Endometrial microvascular endothelial cells (primary cell): ENCODE data around the gene ZNF782. TPM values are rescaled to one million over a fixed set of nuclear protein-coding genes. Genes with fewer than 3 reads are reported as not detected.
"Not testable (repeated sequence)": the region's sequence is repeated elsewhere in the genome, so short reads cannot be mapped to it uniquely, and the experiment has no call there.

Experiments
- in situ Hi-C: cut with HindIII; loops from 2 replicates; pipeline ENCODE4 v1.10.0; 2017; ENCODE audit warnings: low sequenced_read_pairs, low pct_unique_long_range_greater_than_20kb; ENCODE audit errors: inconsistent ontology term
- total RNA-seq: library from RNA; depleted of rRNA; stranded (reverse); fragments of >200 nt; gene quantifications from one replicate; pipeline ENCODE4 v1.2.3, GENCODE V29; 2015; ENCODE audit errors: inconsistent ontology term

Gene ZNF782
- total RNA-seq, 1 donor from 2014 or later, result 5.3 TPM

DNA sequence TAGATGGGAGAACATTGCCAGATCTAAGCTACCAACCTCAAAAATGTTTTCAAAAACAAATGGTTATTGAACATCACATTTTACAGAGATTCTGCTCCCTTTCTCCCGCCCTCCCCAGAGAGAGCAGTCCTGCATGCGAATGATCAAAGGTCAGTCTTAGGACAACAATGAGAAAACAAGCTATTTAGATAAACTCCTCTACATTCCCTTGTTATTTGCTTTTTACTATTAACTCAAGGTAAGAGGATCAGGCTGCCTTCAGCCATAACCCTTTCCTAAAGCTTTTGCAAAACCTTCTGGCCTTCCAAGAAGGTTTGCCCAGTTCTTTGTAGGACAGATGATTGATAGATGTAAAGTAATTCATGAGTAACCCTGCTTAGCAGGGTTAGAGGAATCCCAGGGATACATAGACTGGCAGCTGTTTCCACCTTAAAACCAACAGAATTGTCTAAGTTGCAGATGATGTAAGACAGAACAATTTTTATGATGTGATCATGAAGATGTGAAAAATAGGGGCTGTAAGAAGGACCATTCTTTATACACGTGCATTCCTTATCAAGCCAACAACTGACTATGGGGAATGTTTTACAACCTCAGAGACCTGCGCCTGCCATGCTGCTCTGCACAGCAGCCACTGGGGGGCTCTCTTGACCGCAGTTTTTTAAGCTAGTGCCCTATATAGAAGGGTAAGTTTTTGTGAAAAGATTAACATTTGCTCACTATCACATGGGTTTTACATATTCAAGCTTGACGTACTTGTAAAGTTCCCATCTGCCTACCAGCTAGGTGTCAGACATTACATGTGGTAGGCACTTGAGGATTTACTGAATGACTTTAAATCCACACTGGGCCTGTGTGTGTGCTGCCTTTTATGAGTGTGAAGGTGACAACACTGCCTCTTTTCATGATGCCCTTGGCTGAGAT lies 2.3 kb upstream of the ZNF782 start:
- in situ Hi-C loops, result no loop called here

DNA sequence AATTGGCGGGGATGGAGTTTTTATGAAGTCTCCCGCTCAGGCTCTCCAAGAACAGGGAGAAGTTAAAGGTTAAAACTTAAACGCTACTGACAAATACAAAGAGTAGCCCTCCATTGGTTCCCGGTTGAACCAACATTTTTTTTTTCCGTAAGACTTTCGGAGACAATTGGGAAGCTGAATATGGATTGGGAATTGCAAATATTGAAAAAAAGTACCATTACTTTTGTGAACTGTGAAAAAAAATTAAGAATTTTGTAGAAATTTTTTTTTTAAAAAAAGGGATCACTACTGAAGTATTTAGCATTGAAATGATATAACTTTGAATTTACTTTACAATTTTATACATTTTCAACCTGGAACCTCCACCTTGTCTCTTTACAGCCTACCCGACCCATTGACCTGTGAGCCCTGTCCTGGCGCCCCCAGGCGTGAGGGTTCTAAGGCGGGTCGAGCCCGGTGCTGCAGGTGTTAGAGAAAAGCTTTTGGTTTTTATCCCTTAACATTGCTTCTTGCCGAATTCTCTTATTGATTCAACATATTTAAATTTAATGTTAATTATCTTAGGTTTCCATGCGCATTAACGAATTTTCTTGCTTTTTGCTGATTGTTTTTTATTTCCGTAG lies 448 bp upstream of the ZNF782 start:
- in situ Hi-C loops, result no loop called here

DNA sequence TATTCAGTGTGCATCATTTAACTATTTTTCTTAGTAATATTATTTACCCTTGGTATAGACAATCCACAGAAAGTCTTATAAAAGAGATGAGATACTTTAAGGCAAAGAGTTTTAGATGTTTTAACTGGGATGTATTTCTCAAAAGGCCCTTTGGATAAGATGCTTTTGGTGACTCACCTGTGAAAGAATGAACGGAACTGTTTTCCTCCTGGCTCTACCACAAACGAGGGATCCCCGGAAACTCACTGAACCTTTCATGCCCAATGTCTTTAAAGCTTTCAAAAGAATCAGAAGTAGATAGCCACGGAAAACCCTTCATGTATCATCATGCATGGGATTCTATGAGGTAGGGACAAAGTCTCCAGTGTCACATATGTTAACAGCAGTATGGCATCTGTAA lies 1.6 kb downstream of the ZNF782 start:
- in situ Hi-C loops, result no loop called here

DNA sequence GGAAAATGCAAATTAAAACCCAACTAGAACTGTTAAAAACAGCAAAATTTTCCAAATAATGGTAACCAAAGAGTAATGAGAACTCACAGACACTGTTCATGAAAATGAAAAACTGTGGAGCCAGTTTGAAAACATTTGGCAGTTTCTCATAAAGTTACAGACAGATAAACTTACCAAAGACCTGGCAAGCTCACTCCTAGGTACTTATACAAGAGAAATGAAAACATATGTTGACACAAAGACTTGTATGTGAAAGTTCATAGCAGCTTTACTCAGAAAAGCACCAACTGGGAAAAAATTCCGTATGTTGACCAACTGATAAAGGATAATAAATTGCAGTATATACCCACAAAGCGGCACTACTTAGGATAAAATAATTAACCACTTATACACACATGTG lies 10.3 kb downstream of the ZNF782 start:
- in situ Hi-C loops, result no loop called here

DNA sequence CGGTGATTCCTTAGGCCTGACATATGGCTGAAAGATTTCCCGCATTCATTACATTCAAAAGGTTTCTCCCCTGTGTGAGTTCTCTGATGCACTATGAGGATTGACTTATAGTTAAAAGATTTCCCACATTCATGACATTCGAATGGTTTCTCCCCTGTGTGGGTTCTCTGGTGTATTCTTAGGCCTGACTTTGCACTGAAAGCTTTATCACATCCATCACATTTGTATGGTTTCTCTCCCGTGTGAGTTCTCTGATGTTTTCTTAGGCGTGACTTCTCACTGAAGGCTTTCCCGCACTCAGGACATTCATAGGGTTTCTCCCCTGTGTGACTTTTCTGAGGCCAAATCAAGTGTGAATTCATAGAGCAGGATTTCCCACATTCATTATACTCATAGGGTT lies 35.8 kb downstream of the ZNF782 start:
- in situ Hi-C loops, result no loop called here

DNA sequence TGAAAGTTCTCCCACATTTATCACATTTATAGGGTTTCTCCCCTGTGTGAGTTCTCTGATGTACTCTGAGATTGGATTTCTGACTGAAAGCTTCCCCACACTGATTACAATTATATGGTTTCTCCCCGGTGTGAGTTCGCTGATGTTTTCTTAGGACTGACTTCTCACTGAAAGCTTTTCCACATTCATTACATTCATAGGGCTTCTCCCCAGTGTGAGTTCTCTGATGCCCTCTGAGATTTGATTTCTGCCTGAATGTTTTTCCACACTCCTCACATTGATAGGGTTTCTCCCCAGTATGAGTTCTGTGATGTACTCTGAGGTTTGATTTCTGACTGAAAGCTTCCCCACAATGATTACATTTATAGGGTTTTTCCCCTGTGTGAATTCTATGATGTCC lies 36.3 kb downstream of the ZNF782 start:
- in situ Hi-C loops, result no loop called here

DNA sequence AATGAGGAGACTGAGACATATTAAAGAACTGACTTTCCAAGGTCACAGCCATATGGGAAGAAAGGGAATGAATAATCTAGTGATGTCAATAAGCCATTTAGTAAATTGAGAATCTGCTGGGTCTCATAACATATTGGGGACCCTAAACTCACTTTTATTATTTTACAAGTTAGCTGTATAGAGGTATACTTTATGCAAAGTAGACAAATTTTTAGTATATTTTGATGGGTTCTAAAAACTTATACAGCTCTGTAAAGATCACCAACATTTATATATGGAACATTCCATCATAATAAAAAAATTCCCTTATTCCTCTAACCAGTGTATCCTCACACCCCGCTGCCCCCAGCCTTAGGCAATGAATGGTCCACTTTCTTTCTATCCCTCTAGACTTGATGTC lies 40.7 kb downstream of the ZNF782 start:
- in situ Hi-C loops, result no loop called here

DNA sequence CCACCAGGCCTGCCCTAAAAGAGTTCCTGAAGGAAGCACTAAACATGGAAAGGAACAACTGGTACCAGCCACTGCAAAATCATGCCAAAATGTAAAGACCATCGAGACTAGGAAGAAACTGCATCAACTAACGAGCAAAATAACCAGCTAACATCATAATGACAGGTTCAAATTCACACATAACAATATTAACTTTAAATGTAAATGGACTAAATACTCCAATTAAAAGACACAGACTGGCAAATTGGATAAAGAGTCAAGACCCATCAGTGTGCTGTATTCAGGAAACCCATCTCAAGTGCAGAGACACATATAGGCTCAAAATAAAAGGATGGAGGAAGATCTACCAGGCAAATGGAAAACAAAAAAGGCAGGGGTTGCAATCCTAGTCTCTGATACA lies 55.4 kb downstream of the ZNF782 start:
- in situ Hi-C loops, result not testable (repeated sequence)

DNA sequence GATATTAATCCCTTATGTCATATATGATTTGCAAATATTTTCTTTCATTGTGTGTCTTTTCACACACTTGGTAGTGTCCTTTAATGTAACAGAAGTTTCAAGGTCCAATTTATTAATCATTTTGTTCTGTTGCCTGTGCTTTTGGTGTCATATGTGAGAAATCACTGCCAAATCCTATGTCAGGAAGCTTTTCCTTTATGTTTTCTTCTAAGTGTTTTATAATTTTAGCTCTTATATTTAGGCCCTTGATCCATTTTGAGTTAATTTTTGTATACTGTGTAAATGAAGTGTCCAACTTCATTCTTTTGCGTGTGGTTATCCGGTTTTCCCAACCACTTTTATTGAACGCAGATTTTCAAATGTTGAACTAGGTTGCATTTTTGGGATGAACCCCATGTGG lies 70.3 kb downstream of the ZNF782 start:
- in situ Hi-C loops, result no loop called here

DNA sequence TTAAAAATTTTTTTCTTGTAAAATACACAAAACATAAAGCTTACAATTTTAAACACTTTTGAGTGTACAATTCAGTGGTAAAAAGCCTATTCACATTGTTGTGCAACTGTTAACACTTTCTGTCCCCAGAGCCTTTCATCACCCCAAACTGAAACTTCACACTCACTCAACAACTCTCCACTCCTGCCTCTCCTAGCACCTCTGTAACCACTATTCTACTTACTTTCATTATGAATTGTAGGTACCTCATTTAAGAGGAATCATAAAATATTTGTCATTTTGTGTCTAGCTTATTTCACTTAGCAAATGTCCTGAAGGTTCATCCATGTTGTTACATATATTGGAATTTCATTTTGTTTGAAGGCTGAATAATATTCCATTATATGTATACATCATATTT lies 72.1 kb downstream of the ZNF782 start:
- in situ Hi-C loops, result no loop called here

DNA sequence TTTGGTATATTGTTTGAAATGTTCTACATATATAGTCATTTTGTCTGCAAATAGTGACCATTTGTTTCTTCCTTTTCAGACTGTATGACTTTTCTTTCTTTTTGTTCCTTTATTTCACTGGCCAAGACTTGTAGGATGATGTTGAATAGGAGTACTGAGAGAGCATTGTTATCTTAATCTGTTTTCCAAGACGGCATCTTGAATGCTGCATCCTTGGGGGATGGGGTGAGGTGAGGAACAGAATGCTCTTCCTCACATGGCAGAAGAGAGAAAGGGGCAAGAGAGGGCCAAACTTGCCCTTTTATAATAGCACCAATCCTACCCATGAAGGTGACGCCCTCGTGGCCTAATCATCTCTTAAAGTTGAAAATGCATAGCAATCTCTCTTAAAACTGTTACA lies 72.8 kb downstream of the ZNF782 start:
- in situ Hi-C loops, result no loop called here

DNA sequence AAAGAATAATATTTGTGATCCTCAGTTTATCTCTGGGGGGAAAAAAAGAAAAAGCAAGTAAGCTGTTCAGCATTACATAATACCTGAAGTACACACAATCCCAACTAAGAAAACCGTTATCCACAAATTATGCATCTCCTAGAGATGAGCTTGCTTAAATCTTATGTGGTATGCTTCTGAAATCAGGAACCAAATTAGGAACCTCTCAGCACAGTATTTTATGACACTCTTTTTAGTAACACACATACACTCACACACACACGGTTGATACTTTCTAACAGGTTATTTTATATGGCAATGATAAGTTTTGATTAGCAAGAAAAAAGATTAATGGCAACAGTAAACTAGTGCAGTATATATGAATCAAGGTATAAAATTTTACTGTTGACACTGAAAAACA lies 75.2 kb downstream of the ZNF782 start:
- in situ Hi-C loops, result no loop called here

DNA sequence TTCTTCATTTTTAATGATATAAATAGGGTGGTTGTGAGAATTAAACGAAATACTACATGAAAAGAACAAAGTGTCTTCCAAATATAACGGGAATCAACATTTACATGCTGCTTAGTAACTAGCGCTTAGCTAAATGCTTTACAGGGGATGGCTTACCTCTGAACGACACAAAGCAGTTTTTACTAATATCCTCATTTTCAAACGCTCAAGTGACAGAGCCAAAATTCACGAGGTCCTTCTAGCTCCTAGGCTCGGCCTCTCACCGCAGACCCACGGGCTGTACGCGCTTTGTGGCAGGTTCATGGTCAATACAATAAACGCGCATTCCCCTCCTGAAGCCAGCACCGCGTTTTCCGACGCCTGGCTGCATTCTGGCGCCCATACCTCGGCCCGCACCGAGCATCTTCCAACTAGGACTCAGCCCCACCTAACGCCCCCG lies 76.9 kb downstream of the ZNF782 start:
- in situ Hi-C loops, result no loop called here

DNA sequence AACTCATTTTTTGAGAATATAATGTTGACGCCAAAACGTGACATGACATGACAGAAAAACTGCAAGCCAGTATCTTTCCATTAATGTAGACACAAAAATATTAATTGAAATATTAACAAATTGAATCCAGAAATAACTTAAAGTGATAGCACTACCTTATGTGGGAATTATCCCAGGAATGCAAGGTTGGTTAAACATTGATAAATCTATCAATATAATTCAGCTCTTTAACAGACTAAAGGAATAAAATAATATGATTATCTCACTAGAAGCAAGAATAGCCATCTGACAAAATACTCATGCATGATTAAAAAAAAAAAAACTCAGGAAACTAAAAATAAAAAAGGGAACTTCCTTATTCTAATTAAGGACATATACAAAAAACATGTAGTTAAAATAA lies 83.2 kb downstream of the ZNF782 start:
- in situ Hi-C loops, result no loop called here

DNA sequence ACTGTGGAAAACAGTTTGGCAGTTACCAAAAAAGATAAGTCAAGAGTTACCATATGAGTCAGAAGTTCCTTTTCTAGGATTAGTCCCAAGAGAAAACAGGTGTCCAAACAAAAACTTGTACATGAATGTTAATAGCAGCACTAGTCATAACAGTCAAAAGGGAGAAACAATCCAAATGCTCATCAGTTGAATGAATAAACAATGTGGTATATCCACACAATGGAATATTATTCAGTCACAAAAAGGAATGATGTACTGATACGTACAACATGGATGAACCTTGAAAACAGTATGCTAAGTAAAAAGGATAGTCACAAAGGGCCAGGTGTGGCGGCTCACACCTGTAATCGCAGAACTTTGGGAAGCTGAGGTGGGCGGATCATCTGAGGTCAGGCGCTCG lies 84.3 kb downstream of the ZNF782 start:
- in situ Hi-C loops, result no loop called here

Other genes starting within 250 kb of the ZNF782 start
- 1.6 TPM for gene CDC14B, start 234.7 kb downstream of the ZNF782 start, total RNA-seq
- gene PRXL2C, start 199.2 kb downstream of the ZNF782 start, total RNA-seq, result 21.9 TPM
- 5.5 TPM for gene ZNF510, start 76.4 kb downstream of the ZNF782 start, total RNA-seq
- gene NUTM2G, start 74.3 kb upstream of the ZNF782 start, total RNA-seq, result not detected
- gene CTSV, start 184.6 kb upstream of the ZNF782 start, total RNA-seq, result 0.28 TPM